GM10266 (cell line): ENCODE measurements around the gene FAM13A.

Source experiments
- DNase-seq: peaks from one replicate; pipeline ENCODE4 v3.0.0; 2012; ENCODE audit errors: extremely low spot score
- TF ChIP-seq, protein P1 (sequence below): IDR thresholded peaks from 2 replicates; pipeline ENCODE4 v1.5.1; 2012; ENCODE audit warnings: mild to moderate bottlenecking, low read depth; ENCODE audit not compliant: control insufficient read depth, insufficient read depth; ENCODE audit errors: missing control alignments

FAM13A gene

DNA sequence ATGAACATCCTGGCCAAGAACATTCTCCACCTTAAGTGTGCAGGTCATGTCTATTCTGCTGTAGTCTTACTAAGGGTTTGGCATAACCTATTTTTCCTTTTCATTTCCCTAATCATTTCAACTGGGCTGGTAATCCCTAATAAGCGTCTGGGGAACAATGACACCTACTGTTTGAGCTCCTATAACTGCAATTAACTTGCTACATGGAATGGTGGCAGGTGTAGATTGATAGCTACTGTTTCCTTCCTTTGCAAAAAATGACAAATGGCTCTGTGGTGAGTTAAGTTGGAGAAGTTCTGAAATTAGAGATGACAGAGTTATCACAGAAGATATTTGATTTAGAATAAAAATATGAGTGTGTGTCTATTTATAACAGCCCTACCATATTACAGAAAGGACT is 254.8 kb downstream of the FAM13A start:
- TF ChIP-seq, protein P1, sequence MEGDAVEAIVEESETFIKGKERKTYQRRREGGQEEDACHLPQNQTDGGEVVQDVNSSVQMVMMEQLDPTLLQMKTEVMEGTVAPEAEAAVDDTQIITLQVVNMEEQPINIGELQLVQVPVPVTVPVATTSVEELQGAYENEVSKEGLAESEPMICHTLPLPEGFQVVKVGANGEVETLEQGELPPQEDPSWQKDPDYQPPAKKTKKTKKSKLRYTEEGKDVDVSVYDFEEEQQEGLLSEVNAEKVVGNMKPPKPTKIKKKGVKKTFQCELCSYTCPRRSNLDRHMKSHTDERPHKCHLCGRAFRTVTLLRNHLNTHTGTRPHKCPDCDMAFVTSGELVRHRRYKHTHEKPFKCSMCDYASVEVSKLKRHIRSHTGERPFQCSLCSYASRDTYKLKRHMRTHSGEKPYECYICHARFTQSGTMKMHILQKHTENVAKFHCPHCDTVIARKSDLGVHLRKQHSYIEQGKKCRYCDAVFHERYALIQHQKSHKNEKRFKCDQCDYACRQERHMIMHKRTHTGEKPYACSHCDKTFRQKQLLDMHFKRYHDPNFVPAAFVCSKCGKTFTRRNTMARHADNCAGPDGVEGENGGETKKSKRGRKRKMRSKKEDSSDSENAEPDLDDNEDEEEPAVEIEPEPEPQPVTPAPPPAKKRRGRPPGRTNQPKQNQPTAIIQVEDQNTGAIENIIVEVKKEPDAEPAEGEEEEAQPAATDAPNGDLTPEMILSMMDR: peak; percentile 26
- DNase-seq: no peak

DNA sequence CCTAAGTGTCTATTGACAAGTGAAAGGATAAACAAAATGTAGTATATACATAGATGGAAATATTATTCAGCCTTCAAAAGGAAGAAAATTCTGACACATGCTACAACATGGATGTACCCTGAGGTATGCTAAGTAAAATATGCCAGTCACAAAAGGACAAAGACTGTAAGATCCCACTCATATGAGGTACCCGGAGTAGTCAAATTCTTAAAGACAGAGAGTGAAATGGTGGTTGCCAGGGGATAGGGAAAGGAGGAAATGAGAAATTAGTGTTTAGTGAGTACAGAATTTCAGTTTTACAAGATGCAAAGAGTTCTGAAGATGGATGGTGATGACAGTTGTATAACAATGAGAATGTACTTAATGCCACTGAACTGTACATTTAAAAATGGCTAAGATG is 257.1 kb downstream of the FAM13A start:
- TF ChIP-seq, protein P1: no peak
- no peak for DNase-seq

DNA sequence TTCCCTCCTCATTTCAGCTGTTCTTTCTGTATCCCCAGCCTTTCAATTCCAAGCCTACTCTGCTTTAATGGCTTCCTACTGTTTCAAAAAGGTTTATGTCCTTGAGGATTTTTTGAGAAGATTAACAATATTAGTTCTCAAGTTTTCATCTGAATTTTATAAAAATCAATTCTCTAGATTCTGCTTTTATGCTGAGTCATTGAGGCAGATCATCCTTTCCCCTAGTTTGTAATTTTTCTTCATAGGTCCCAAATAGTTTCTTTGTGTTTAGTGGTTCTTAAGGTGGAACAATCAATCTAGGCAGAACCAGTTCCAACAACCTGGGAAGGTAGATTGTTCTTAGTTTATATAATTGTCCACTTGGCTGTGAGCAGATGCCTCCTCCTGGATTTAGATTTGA is 259.3 kb downstream of the FAM13A start:
- DNase-seq: no peak

DNA sequence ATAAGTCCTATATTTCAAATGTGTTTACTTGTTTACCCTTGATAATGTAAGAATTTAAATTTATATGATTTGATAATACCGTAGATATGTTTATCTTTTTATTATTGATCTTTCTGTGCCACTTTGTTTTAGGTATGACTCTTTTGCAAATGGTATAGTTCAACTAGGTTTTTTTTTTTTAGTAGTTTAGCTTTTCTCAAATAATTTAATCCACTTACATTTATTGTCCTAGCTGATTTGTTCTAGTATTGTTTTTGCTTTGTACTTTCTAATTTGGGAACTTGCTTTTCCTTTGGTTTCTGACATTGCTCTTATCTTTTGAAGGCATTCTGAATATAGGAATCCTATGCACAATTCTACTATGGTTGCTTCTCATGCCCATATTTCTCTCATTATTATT is 260.4 kb downstream of the FAM13A start:
- no peak for DNase-seq
- TF ChIP-seq, protein P1: no peak

More for the DNA sequence above, 259.3 kb downstream of the FAM13A start:
- TF ChIP-seq, protein P1: no peak

DNA sequence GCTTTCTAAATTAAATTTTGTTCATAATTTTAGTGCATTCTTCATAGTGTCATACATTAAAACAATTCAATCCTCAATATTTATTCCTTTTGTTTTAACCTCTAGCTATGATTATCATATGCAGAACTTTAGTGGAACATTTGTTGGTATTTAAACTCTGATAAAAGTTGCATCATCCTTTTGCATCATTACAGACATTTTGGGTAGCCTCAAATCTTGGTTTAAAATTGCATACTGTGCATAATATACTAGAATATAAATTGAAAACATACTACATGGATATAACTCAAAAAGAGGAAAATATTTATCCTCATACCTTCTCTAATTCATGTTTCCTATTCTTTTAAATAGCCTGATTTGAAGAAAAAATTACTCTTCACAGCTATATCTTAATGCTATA is 262.0 kb downstream of the FAM13A start:
- no peak for DNase-seq
- TF ChIP-seq, protein P1: no peak

DNA sequence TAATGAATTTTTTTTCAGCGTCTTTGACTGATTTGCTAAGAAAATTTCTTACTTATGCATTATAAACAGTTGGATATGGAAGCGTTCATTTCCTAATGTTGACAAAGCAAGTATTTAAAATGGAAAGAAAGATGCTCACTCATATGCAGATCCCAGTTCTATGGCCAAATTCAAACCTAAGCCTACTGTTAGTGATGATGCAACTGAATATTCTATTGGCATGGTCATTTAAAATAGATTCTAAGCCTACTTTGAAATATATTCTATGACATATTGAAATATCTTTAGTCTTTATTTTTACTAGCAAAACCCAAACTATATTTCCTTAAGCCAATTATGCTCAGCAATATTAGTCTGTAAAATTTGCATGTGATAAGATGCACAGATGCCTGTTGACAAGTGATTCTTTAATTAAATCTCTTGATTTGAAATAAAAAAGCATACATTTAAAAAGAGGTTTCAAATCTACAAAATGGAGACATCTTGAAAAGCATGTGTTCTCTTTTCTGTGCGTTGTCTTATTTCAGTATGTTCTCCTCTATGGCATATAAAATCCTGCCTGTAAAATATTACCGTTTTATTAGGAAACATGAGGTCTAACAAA is 262.8 kb downstream of the FAM13A start:
- TF ChIP-seq, protein P1: no peak
- DNase-seq: no peak

DNA sequence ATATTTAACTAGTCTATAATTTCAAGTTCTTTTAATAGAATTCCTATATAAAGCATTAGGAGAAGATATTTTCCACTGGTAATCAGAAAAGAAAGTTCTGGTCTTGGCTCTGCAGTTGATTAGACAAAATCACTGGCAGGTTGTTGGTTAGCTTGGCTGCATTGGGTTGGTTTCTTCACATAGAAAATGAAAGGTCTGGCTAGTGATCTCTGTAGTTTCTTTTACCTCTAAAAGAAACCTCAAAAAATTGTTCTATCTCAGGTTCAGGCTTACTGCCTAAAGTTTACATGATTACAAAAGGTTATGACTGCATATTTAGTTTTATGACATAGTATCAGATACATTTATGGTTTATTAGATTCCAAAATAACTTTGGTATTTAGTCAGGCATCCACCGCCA is 263.5 kb downstream of the FAM13A start:
- no peak for DNase-seq
- TF ChIP-seq, protein P1: no peak
